Ureter (tissue), 1 donor: ENCODE results near the gene SMARCC1. TPM values are rescaled to one million over a fixed set of nuclear protein-coding genes. Genes with fewer than 3 reads are reported as not detected.

Experiments used
- DNase-seq: peaks from one replicate; pipeline ENCODE4 v3.0.0-alpha.2; 2020; ENCODE audit warnings: low spot score
- total RNA-seq: library from RNA; stranded (reverse); gene quantifications from one replicate; pipeline ENCODE4 v1.2.4, GENCODE V29; 2023
- donor health status: DM: yes; HTN: yes; CAD: no.

The SMARCC1 gene
- total RNA-seq, 1 donor from 2014 or later = 110 TPM

GRCh38 chr3:47553407-47553806 is 228.3 kb downstream of the SMARCC1 start:
- no peak for DNase-seq

- DNase-seq = peak; percentile 51
Measured at GRCh38 chr3:47542471-47543173, 239.1 kb downstream of the SMARCC1 start.

GRCh38 chr3:47541583-47542108 is 240.0 kb downstream of the SMARCC1 start:
- DNase-seq = no peak

- DNase-seq = no peak
Measured at GRCh38 chr3:47540281-47540680, 241.4 kb downstream of the SMARCC1 start.

GRCh38 chr3:47536967-47537366 is 244.7 kb downstream of the SMARCC1 start:
- DNase-seq = no peak

- DNase-seq = no peak
Measured at GRCh38 chr3:47536221-47536891, 245.3 kb downstream of the SMARCC1 start.

Other genes with a start within 250 kb of the SMARCC1 start
- not detected for gene CSPG5, start 203.0 kb downstream of the SMARCC1 start, total RNA-seq
- 81.5 TPM for gene DHX30, start 21.2 kb upstream of the SMARCC1 start, total RNA-seq
- 265 TPM for gene MAP4, start 234.5 kb upstream of the SMARCC1 start, total RNA-seq